ENCODE data around the gene TNNC1.

TNNC1 gene

GRCh38 chr3:52493232-52494017, 39.6 kb upstream of the TNNC1 start:
- DNase-seq (ENCODE audit: low spot score) (no peak), ATAC-seq (ENCODE audit: low read depth) (peak; percentile 21)
- H3K27ac ChIP-seq (ENCODE audit: poor library complexity, severe bottlenecking): no peak overlapping the region
- peaks cover 24% of the 10 kb centered on the region for H3K36me3 ChIP-seq (ENCODE audit: low read depth)
- TF ChIP-seq CTCF (IDR thresholded peaks at IDR 0.05; ENCODE audit: poor library complexity, severe bottlenecking): no peak
- H3K27me3 ChIP-seq (ENCODE audit: insufficient read depth, poor library complexity, severe bottlenecking): no peaks in the 10 kb centered on the region
- no peaks in the 10 kb centered on the region for H3K4me1 ChIP-seq (ENCODE audit: insufficient read depth, poor library complexity, severe bottlenecking)
- H3K4me3 ChIP-seq (ENCODE audit: severe bottlenecking): no peak overlapping the region
- H3K9me3 ChIP-seq (ENCODE audit: severe bottlenecking): no peaks in the 10 kb centered on the region

GRCh38 chr3:52492059-52492458, 38.2 kb upstream of the TNNC1 start:
- no peak for DNase-seq (ENCODE audit: low spot score)
- Histone ChIP-seq H3K4me3 (ENCODE audit: severe bottlenecking) (no peak overlapping the region), H3K27ac (ENCODE audit: poor library complexity, severe bottlenecking) (no peak overlapping the region), H3K36me3 (ENCODE audit: low read depth) (peaks cover 26% of the 10 kb centered on the region), H3K9me3 (ENCODE audit: severe bottlenecking) (no peaks in the 10 kb centered on the region), H3K4me1 (ENCODE audit: insufficient read depth, poor library complexity, severe bottlenecking) (no peaks in the 10 kb centered on the region), H3K27me3 (ENCODE audit: insufficient read depth, poor library complexity, severe bottlenecking) (no peaks in the 10 kb centered on the region)
- no peak for ATAC-seq (ENCODE audit: low read depth)
- TF ChIP-seq CTCF (IDR thresholded peaks at IDR 0.05; ENCODE audit: poor library complexity, severe bottlenecking): no peak

GRCh38 chr3:52490939-52491526, 37.2 kb upstream of the TNNC1 start:
- no peaks in the 10 kb centered on the region for H3K4me1 ChIP-seq (ENCODE audit: insufficient read depth, poor library complexity, severe bottlenecking)
- H3K27me3 ChIP-seq (ENCODE audit: insufficient read depth, poor library complexity, severe bottlenecking): no peaks in the 10 kb centered on the region
- DNase-seq (ENCODE audit: low spot score): no peak
- no peak overlapping the region for H3K27ac ChIP-seq (ENCODE audit: poor library complexity, severe bottlenecking)
- H3K4me3 ChIP-seq (ENCODE audit: severe bottlenecking): no peak overlapping the region
- TF ChIP-seq CTCF (IDR thresholded peaks at IDR 0.05; ENCODE audit: poor library complexity, severe bottlenecking): no peak
- peaks cover 35% of the 10 kb centered on the region for H3K36me3 ChIP-seq (ENCODE audit: low read depth)
- H3K9me3 ChIP-seq (ENCODE audit: severe bottlenecking): no peaks in the 10 kb centered on the region
- ATAC-seq (ENCODE audit: low read depth): no peak

GRCh38 chr3:52490035-52490938, 36.4 kb upstream of the TNNC1 start:
- no peaks in the 10 kb centered on the region for H3K4me1 ChIP-seq (ENCODE audit: insufficient read depth, poor library complexity, severe bottlenecking)
- H3K4me3 ChIP-seq (ENCODE audit: severe bottlenecking): no peak overlapping the region
- H3K27me3 ChIP-seq (ENCODE audit: insufficient read depth, poor library complexity, severe bottlenecking): no peaks in the 10 kb centered on the region
- ATAC-seq (ENCODE audit: low read depth): no peak
- H3K9me3 ChIP-seq (ENCODE audit: severe bottlenecking): no peaks in the 10 kb centered on the region
- no peak for DNase-seq (ENCODE audit: low spot score)
- TF ChIP-seq CTCF (IDR thresholded peaks at IDR 0.05; ENCODE audit: poor library complexity, severe bottlenecking): no peak
- no peak overlapping the region for H3K27ac ChIP-seq (ENCODE audit: poor library complexity, severe bottlenecking)
- peaks cover 42% of the 10 kb centered on the region for H3K36me3 ChIP-seq (ENCODE audit: low read depth)
